HG03558 (cell line): ENCODE results near the gene DAGLB.
"Not testable (repeated sequence)": the region's sequence is repeated elsewhere in the genome, so short reads cannot be mapped to it uniquely, and the experiment has no call there.

Experiments
- ATAC-seq: cut with Tn5 transposase; IDR thresholded peaks from one replicate; pipeline ENCODE4 v1.9.1; 2021; ENCODE audit warnings: moderate number of reproducible peaks; ENCODE audit not compliant: unreplicated experiment; ENCODE audit errors: extremely low read depth

Gene DAGLB

GRCh38 chr7:6447581-6448199 is at the start of gene DAGLB:
Gene DAGLB (minus strand): TSS chr7:6447954. CDS start chr7:6447842, 112 bp downstream.
- ATAC-seq: peak; percentile 70

- no peak for ATAC-seq
Observed at GRCh38 chr7:6497637-6497905, 49.8 kb upstream of the DAGLB start.

- no peak for ATAC-seq
Observed at GRCh38 chr7:6496842-6497636, 49.3 kb upstream of the DAGLB start.

GRCh38 chr7:6495597-6496262 is 48.0 kb upstream of the DAGLB start:
- no peak for ATAC-seq

GRCh38 chr7:6494365-6494764 is 46.6 kb upstream of the DAGLB start:
- no peak for ATAC-seq

- ATAC-seq: no peak
Observed at GRCh38 chr7:6491194-6491593, 43.4 kb upstream of the DAGLB start.

GRCh38 chr7:6489612-6490011 is 41.9 kb upstream of the DAGLB start:
- no peak for ATAC-seq

GRCh38 chr7:6487184-6487545 is 39.4 kb upstream of the DAGLB start:
- ATAC-seq: no peak

- no peak for ATAC-seq
Observed at GRCh38 chr7:6486438-6487183, 38.9 kb upstream of the DAGLB start.

- ATAC-seq: no peak
Observed at GRCh38 chr7:6482743-6483119, 35.0 kb upstream of the DAGLB start.

GRCh38 chr7:6482307-6482706 is 34.6 kb upstream of the DAGLB start:
- ATAC-seq: no peak

GRCh38 chr7:6481445-6481844 is 33.7 kb upstream of the DAGLB start:
- ATAC-seq: no peak

GRCh38 chr7:6480323-6480660 is 32.5 kb upstream of the DAGLB start:
- no peak for ATAC-seq

GRCh38 chr7:6479067-6479466 is 31.3 kb upstream of the DAGLB start:
- no peak for ATAC-seq

GRCh38 chr7:6478186-6478585 is 30.4 kb upstream of the DAGLB start:
- no peak for ATAC-seq

- no peak for ATAC-seq
Observed at GRCh38 chr7:6477318-6477660, 29.5 kb upstream of the DAGLB start.

GRCh38 chr7:6476596-6477317 is 29.0 kb upstream of the DAGLB start:
- ATAC-seq: no peak

GRCh38 chr7:6475433-6476186 is 27.9 kb upstream of the DAGLB start:
- ATAC-seq: no peak

GRCh38 chr7:6465862-6466261 is 18.1 kb upstream of the DAGLB start:
- no peak for ATAC-seq

- ATAC-seq: not testable (repeated sequence)
Observed at GRCh38 chr7:6463609-6464008, 15.9 kb upstream of the DAGLB start.
